GM12878 (cell line): ENCODE data around the gene LY9. TPM values are rescaled to one million over a fixed set of nuclear protein-coding genes. Genes with fewer than 3 reads are reported as not detected.
A peak's percentile ranks its signal among the peaks of the same experiment; 100 is the strongest.

Source experiments
- ATAC-seq: fragments of 200-7000 bp; cut with Tn5 transposase; 3 replicates; pipeline ENCODE4 v1.9.1; 2020; ENCODE audit warnings: mild to moderate bottlenecking, moderate library complexity
- BruUV-seq: library from RNA; stranded (reverse); fragments of 400-500 nt; replicated peaks from 2 replicates; lab custom pipeline; 2021; lab: Mats Ljungman, UMichigan
- CTCF ChIA-PET: fragments of 300-600 bp; sonication (Branson Sonifier 250); formaldehyde crosslinking; extraction: SDS; loops from one replicate; lab custom pipeline; 2021; ENCODE audit warnings: inconsistent platforms; lab: Yijun Ruan, JAX
- POLR2A ChIA-PET: fragments of 350-600 bp; formaldehyde crosslinking; extraction: SDS; loops from one replicate; lab custom pipeline; 2021; ENCODE audit warnings: inconsistent platforms; lab: Charles Lee
- RAD21 ChIA-PET: fragments of 300-600 bp; sonication (Branson Sonifier 250); formaldehyde crosslinking; loops from one replicate; lab custom pipeline; 2023; ENCODE audit warnings: antibody characterized with exemption; ENCODE audit not compliant: unreplicated experiment; lab: Charles Lee
- SMC1A ChIA-PET: fragments of 300-600 bp; sonication (Branson Sonifier 250); formaldehyde crosslinking; loops from one replicate; lab custom pipeline; 2023; ENCODE audit not compliant: unreplicated experiment, uncharacterized antibody; lab: Charles Lee
- DNase-seq: peaks from one replicate; pipeline ENCODE4 v3.0.0-alpha.2; 2011; ENCODE audit warnings: low read depth, low spot score
- FAIRE-seq: peaks from 3 replicates; lab custom pipeline; 2011; peaks lifted over from hg19 to GRCh38; lab: Jason Lieb, UNC
- H2AFZ ChIP-seq: 2 replicates; pipeline ENCODE4 v1.6.0; 2011; ENCODE audit warnings: low read depth, low read length, control low read depth; ENCODE audit not compliant: control insufficient read depth
- H3K27ac ChIP-seq: 2 replicates; pipeline ENCODE4 v1.5.1; 2011; ENCODE audit warnings: control low read depth; ENCODE audit not compliant: control insufficient read depth, insufficient read depth
- H3K27me3 ChIP-seq, 2 experiments: replicated peaks in 1 of 2; 2 replicates each; pipeline versions ENCODE4 v1.6.0 to v1.6.1; 2011; ENCODE audit warnings: low read length in 1 of 2; ENCODE audit not compliant: control insufficient read depth in 2 of 2, insufficient read depth in 2 of 2
- H3K36me3 ChIP-seq, 2 experiments: 2 replicates each; pipeline ENCODE4 v1.5.1; 2011; ENCODE audit warnings: low read length in 1 of 2; ENCODE audit not compliant: control insufficient read depth in 2 of 2, insufficient read depth in 2 of 2
- H3K4me1 ChIP-seq: 2 replicates; pipeline ENCODE4 v1.6.1; 2011; ENCODE audit warnings: mild to moderate bottlenecking, low read length, moderate library complexity, mixed read lengths; ENCODE audit not compliant: control insufficient read depth, insufficient read depth
- H3K4me2 ChIP-seq: 2 replicates; pipeline ENCODE4 v1.6.0; 2011; ENCODE audit warnings: control low read depth; ENCODE audit not compliant: control insufficient read depth, insufficient read depth
- H3K4me3 ChIP-seq: fragments of 200-600 bp; sonication (generic); 2 replicates; pipeline ENCODE4 v1.5.1; 2016
- H3K79me2 ChIP-seq: 2 replicates; pipeline ENCODE4 v1.6.0; 2011; ENCODE audit warnings: low read length; ENCODE audit not compliant: control insufficient read depth, insufficient read depth
- H3K9ac ChIP-seq: 2 replicates; pipeline ENCODE4 v1.8.0; 2011; ENCODE audit warnings: low read length, control low read depth, mixed read lengths; ENCODE audit not compliant: control insufficient read depth, insufficient read depth
- H3K9me3 ChIP-seq: replicated peaks from 3 replicates; pipeline ENCODE4 v1.5.1; 2011; ENCODE audit warnings: mild to moderate bottlenecking, low read length; ENCODE audit not compliant: control insufficient read depth, insufficient read depth
- H4K20me1 ChIP-seq: 2 replicates; pipeline ENCODE4 v1.6.0; 2011; ENCODE audit not compliant: control insufficient read depth, insufficient read depth
- BHLHE40 ChIP-seq, 2 experiments: fragments of 450-650 bp in 1 of 2; IDR thresholded peaks; 2 replicates each; pipeline ENCODE4 v1.6.1; 2011 to 2017; ENCODE audit warnings: low read depth in 2 of 2, borderline replicate concordance in 1 of 2, improper control_type of control experiment in 1 of 2, low read length in 1 of 2, mild to moderate bottlenecking in 1 of 2
- CTCF ChIP-seq, 3 experiments: IDR thresholded peaks in 2 of 3; conservative IDR thresholded peaks in 1 of 3; 2 replicates each; pipeline ENCODE4 v1.5.1; 2011; ENCODE audit warnings: low read depth in 3 of 3, low read length in 3 of 3, mild to moderate bottlenecking in 3 of 3, control low read depth in 2 of 3, moderate library complexity in 2 of 3, inconsistent platforms in 1 of 3, mixed read lengths in 1 of 3; ENCODE audit not compliant: control insufficient read depth in 2 of 3, insufficient read depth in 1 of 3; ENCODE audit errors: extremely low read depth in 1 of 3
- DPF2 ChIP-seq: fragments of 450-650 bp; IDR thresholded peaks from 2 replicates; pipeline ENCODE4 v1.6.1; 2017; ENCODE audit warnings: mild to moderate bottlenecking
- IKZF1 ChIP-seq: fragments of 450-650 bp; conservative IDR thresholded peaks from 2 replicates; pipeline ENCODE4 v1.6.1; 2017; ENCODE audit warnings: antibody characterized with exemption, mild to moderate bottlenecking
- JUNB ChIP-seq: IDR thresholded peaks from 2 replicates; pipeline ENCODE4 v1.6.1; 2016; ENCODE audit warnings: antibody characterized with exemption, mild to moderate bottlenecking
- MEF2B ChIP-seq: fragments of 450-650 bp; IDR thresholded peaks from 2 replicates; pipeline ENCODE4 v1.6.1; 2018; ENCODE audit warnings: mild to moderate bottlenecking, moderate library complexity; ENCODE audit not compliant: partially characterized antibody, poor library complexity, severe bottlenecking
- MYB ChIP-seq: fragments of 150-350 bp; IDR thresholded peaks from 2 replicates; pipeline ENCODE4 v1.6.1; 2014; ENCODE audit warnings: mild to moderate bottlenecking, low read depth, low read length, borderline replicate concordance
- NBN ChIP-seq: fragments of 450-650 bp; IDR thresholded peaks from 2 replicates; pipeline ENCODE4 v1.6.1; 2016
- NKRF ChIP-seq: fragments of 450-650 bp; conservative IDR thresholded peaks from 2 replicates; pipeline ENCODE4 v1.6.1; 2017; ENCODE audit warnings: mild to moderate bottlenecking, moderate library complexity
- NR2C1 ChIP-seq: fragments of 450-650 bp; IDR thresholded peaks from 2 replicates; pipeline ENCODE4 v1.6.1; 2017; ENCODE audit warnings: antibody characterized with exemption, mild to moderate bottlenecking, moderate library complexity
- RAD21 ChIP-seq: IDR thresholded peaks from 2 replicates; pipeline ENCODE4 v1.6.1; 2011; ENCODE audit warnings: mild to moderate bottlenecking, low read depth, low read length, moderate library complexity; ENCODE audit not compliant: insufficient read depth
- RB1 ChIP-seq: fragments of 450-650 bp; formaldehyde crosslinking; IDR thresholded peaks from 2 replicates; pipeline ENCODE4 v1.6.1; 2017; ENCODE audit warnings: mild to moderate bottlenecking, borderline replicate concordance
- SMC3 ChIP-seq: IDR thresholded peaks from 2 replicates; pipeline ENCODE4 v1.6.1; 2011; ENCODE audit warnings: low read length, improper control_type of control experiment, borderline replicate concordance
- SRF ChIP-seq, 2 experiments: IDR thresholded peaks; 2 replicates each; pipeline ENCODE4 v1.6.1; 2011; ENCODE audit warnings: low read depth in 2 of 2, low read length in 2 of 2, mild to moderate bottlenecking in 1 of 2, moderate library complexity in 1 of 2
- TBL1XR1 ChIP-seq: IDR thresholded peaks from 2 replicates; pipeline ENCODE4 v1.6.1; 2012; ENCODE audit warnings: low read depth, low read length, improper control_type of control experiment
- TCF3 ChIP-seq: IDR thresholded peaks from 2 replicates; pipeline ENCODE4 v1.6.1; 2012; ENCODE audit warnings: low read depth, mild to moderate bottlenecking, low read length, borderline replicate concordance; ENCODE audit not compliant: insufficient read depth
- YY1 ChIP-seq: IDR thresholded peaks from 2 replicates; pipeline ENCODE4 v1.6.1; 2011; ENCODE audit warnings: low read depth, mild to moderate bottlenecking, low read length
- WGBS: methylation state at CpG from one replicate; pipeline ENCODE4 v1.1.6; 2016; ENCODE audit warnings: low lambda C conversion rate; ENCODE audit not compliant: insufficient replicate concordance, insufficient coverage; ENCODE audit errors: missing lambda C conversion rate; 5-methylcytosine and 5-hydroxymethylcytosine counted together
- in situ Hi-C: fragments of 300-500 bp; cut with MboI; formaldehyde crosslinking; loops from 9 replicates; pipeline ENCODE4 v1.14.3; 2018; ENCODE audit warnings: mixed read lengths
- intact Hi-C: fragments of 100-400 bp; cut with micrococcal nuclease; formaldehyde crosslinking; loops from one replicate; pipeline ENCODE4 v1.14.2; 2022; ENCODE audit not compliant: unreplicated experiment
- polyA plus RNA-seq, 11 experiments: library from polyadenylated mRNA; depleted of rRNA in 4 of 11; unstranded in 6 of 11; stranded (reverse) in 5 of 11; fragments of >200 nt; fragmentation: Nextera tagmentation in 4 of 11; fragmentation: Illumina TruSeq in 1 of 11; extraction: Ambion mirVana in 4 of 11; extraction: Trizol in 1 of 11; gene quantifications; 1 replicate in 1 of 11; 2 replicates in 10 of 11; pipeline versions ENCODE4 v1.2.1 to v1.2.3, GENCODE V29; 2011 to 2016; ENCODE audit warnings: inconsistent platforms in 2 of 11, missing spikeins in 2 of 11, low read depth in 1 of 11
- total RNA-seq, 4 experiments: library from RNA; depleted of rRNA in 3 of 4; stranded (reverse); fragments of >200 nt in 3 of 4; fragmentation: Illumina TruSeq in 1 of 4; extraction: Trizol in 1 of 4; gene quantifications; 2 replicates each; pipeline versions ENCODE4 v1.2.1 to v1.2.3, GENCODE V29; 2013 to 2021

The LY9 gene
- total and polyA plus RNA-seq, 10 of the 15 experiments (the other 5 are each of a cell fraction or from before 2014, with no cell fraction given) = 2.7 to 12.5 (median 9.0) TPM

- WGBS = 38% methylated on average over 7 of the region's 7 CpGs
- Histone ChIP-seq H3K9me3 (no peaks in the 10 kb centered on the region; the same call in 2 of the 3 replicates), H3K4me1 (peaks cover 50% of the 10 kb centered on the region), H3K79me2 (no peaks in the 10 kb centered on the region; the same call in 1 of the 2 replicates), H3K36me3 (no peaks in the 10 kb centered on the region), H3K27me3 (no peaks in the 10 kb centered on the region), H3K27ac (no peak overlapping the region), H3K4me3 (no peak overlapping the region), H4K20me1 (no peaks in the 10 kb centered on the region), H3K9ac (no peak overlapping the region)
- RAD21 ChIA-PET = interaction anchor here (0.9 to 10.8 kb wide), 28 partner anchors 11 to 349 kb away, joined by 3 to 193 read pairs (median 6); partner anchors contain the start of genes CD244, ITLN2, LY9 and SLAMF1
- peak; percentile 27 for FAIRE-seq
- ATAC-seq = peak; percentile 36
- intact Hi-C loops (loop anchor here (1.0 to 2.0 kb wide), 2 partner anchors 53 to 173 kb away; no protein-coding TSS in a partner anchor), in situ Hi-C loops (loop anchor here (5.0 kb wide), 2 partner anchors 55 to 175 kb away; partner anchors contain the start of gene ITLN2)
- SMC1A ChIA-PET = interaction anchor here (0.7 to 15.6 kb wide), 30 partner anchors 9 to 212 kb away, joined by 3 to 447 read pairs (median 8); partner anchors contain the start of genes CD244, CD48, ITLN2 and LY9
- no TSS peak for BruUV-seq
- CTCF ChIA-PET = interaction anchor here (0.6 to 10.9 kb wide), 51 partner anchors 9 to 218 kb away, joined by 3 to 247 read pairs (median 6); partner anchors contain the start of genes CD244, CD48, ITLN1 and ITLN2
- TF ChIP-seq RB1 (0 out of 2 replicates have a peak, but pooled peaks have one; percentile 64), BHLHE40 (IDR thresholded peaks at IDR 0.05; ENCODE audit: borderline replicate concordance in 1 of 2, low read depth in 2 of 2, low read length in 1 of 2) (no peak), MYB (no peak), CTCF (IDR thresholded peaks at IDR 0.05 in 2 of 3, conservative IDR thresholded peaks at IDR 0.05 in 1 of 3; ENCODE audit: control insufficient read depth in 2 of 3, extremely low read depth in 1 of 3, insufficient read depth in 1 of 3, low read depth in 3 of 3, low read length in 3 of 3) (peak; percentile 66 to 78 (median 67)), DPF2 (no peak), RAD21 (peak; percentile 81), SRF (IDR thresholded peaks at IDR 0.05; ENCODE audit: low read depth in 2 of 2, low read length in 2 of 2) (no peak), NR2C1 (no peak), NKRF (no peak), YY1 (0 out of 2 replicates have a peak, but pooled peaks have one; percentile 43), TCF3 (0 out of 2 replicates have a peak, but pooled peaks have one; percentile 35), NBN (no peak), MEF2B (peak; percentile 16), IKZF1 (peak; percentile 59), SMC3 (peak; percentile 61), TBL1XR1 (no peak), JUNB (no peak)
- TF ChIP-seq, all 136 proteins: peak for 8
- POLR2A ChIA-PET = interaction anchor here (0.6 to 5.9 kb wide), 12 partner anchors 10 to 174 kb away, joined by 3 to 33 read pairs (median 6); partner anchors contain the start of genes CD244 and SLAMF7
- H3K4me2 ChIP-seq = no peak overlapping the region
- no peak for DNase-seq
- H2AFZ ChIP-seq = no peak overlapping the region
Observed at GRCh38 chr1:160777486-160778089, 18.4 kb upstream of the LY9 start.
